DMS53 treated with DMSO at 0.1 percent for 48 hours (cell line): Measurements from ENCODE around the gene FXN.
"Not testable (repeated sequence)": the region's sequence is repeated elsewhere in the genome, so short reads cannot be mapped to it uniquely, and the experiment has no call there.

Source experiments
- DNase-seq: peaks from one replicate; lab custom pipeline; 2025; ENCODE audit not compliant: unreplicated experiment; lab: John Stamatoyannopoulos, UW

Gene FXN

DNA sequence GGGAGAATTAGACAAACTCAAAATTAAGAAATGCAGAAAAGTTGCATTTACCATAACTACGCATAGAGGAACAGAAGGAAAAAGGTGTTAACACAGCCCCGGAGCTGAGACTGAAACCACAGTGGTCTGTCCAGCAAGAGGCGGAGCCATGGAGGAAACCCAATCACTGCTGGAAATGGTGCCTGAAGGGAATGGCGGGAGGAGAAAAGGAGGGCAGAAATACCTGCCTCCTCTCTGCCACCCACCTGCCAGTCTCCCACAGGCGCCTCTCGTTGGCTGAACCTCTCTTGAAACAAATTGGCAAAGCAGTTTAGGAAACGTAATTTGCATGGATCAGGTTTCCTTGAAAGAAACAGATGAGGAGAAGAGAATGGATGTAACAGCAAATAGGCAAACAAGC is 11.9 kb upstream of the FXN start:
- DNase-seq = no peak

DNA sequence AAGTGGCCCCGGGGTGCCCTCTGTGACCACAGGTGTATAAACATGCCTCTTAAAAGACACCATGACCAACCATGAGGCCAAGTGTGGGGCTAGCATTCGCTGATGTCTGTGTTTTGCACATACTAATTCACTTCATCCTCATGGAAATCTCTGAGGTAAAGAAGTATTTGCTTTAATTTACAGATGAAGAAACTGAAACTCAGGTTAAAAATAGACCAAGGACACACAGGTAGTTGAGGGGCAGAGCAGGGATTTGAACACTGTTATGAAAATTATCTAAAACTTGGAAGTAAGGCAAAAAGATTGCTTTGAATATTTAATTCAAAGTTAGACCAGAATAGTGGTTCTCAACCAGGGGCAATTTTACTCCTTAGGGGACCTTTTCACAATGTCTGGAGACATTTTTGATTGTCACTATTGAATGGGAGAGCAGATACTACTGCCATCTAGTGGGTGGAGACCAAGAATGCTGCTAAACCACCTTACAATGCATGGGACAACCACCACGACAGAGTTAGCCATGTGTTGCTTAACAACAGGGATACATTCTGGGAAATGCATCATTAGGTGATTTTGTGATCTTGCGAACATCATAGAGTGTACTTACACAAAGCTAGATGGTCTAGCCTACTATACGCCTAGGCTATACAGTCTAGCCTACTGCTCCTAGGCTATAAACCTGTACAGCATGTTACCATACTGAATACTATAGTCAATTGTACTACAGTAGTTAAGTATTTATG is 8.0 kb upstream of the FXN start:
- peak; percentile 44 for DNase-seq

DNA sequence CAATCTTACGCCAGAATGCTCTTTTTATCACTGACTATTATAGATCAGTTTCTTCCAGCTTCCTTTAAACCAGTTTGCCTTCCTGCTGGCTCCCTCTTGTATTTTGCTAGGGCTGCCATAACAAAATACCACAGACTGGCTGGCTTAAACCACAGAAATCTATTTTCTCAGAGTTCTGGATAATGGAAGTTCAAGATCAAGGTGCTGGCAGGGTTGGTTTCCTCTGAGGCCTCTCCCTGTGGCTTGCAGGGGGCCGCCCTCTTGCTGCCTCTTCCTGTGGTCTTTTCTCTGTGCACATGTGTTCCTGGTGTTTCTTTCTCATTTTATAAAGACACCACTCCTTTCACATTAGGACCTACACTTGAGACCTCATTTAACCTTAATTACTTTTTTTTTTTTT is 6.8 kb upstream of the FXN start:
- no peak for DNase-seq

GRCh38 chr9:69029535-69029934 is 6.0 kb upstream of the FXN start:
- no peak for DNase-seq

DNA sequence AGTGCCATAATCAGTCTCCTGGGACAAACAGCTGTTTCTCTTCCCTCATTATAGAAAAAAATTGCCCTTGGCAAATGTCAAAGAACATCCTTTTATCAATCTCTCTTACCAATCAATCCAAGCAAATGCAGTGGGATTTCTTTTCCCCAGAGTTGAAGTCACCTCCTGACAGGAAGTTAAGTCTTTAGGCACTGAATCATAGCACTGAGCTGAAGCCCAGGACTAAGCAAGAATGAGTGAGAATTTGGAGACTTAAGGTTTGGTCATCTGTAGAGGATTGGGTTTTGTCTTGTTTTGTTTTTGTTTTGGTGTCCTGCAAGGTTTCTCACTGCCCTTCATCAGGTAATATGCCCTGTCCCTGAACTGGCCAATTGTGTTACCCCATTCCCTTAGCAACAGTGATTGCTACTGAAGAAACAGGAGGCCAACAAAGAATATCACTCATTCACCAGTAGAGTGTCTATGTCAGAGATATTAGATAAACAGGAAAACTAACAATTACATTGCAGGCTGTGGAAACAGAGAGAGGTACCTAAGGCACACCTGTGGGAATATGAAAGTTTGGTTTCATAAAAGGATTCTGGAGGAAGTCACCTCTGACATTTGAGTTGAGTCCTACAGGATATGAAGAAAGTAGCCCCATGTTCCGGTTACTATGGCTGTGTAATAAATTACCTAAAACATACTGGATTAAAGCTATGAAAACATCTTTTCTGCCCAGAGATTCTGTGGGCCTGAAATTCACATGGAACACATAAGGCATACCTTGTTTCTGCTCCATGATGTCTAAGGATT is 4.5 kb upstream of the FXN start:
- no peak for DNase-seq

GRCh38 chr9:69034071-69034470 is 1.5 kb upstream of the FXN start:
- peak; percentile 11 for DNase-seq

GRCh38 chr9:69036309-69036708 is 757 bp downstream of the FXN start:
- no peak for DNase-seq

- DNase-seq = no peak
These were observed 1.2 kb downstream of the FXN start for GRCh38 chr9:69036799-69037198.

DNA sequence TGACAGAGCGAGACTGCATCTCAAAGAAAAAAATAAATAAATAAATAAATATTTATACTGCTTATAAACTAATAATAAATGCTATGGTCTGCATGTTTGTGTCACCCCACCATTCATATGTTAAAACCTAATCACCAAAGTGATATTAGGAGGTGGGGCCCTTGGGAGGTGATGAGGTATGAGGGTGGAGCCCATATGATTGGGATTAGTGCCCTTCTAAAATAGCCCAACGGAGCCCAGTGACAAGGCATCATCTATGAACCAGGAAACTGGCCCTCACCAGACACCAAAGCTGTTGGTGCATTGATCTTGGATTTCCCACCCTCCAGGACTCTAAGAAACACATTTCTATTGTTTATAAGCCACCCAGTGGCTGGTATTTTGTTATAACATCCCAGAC is 5.1 kb downstream of the FXN start:
- no peak for DNase-seq

DNA sequence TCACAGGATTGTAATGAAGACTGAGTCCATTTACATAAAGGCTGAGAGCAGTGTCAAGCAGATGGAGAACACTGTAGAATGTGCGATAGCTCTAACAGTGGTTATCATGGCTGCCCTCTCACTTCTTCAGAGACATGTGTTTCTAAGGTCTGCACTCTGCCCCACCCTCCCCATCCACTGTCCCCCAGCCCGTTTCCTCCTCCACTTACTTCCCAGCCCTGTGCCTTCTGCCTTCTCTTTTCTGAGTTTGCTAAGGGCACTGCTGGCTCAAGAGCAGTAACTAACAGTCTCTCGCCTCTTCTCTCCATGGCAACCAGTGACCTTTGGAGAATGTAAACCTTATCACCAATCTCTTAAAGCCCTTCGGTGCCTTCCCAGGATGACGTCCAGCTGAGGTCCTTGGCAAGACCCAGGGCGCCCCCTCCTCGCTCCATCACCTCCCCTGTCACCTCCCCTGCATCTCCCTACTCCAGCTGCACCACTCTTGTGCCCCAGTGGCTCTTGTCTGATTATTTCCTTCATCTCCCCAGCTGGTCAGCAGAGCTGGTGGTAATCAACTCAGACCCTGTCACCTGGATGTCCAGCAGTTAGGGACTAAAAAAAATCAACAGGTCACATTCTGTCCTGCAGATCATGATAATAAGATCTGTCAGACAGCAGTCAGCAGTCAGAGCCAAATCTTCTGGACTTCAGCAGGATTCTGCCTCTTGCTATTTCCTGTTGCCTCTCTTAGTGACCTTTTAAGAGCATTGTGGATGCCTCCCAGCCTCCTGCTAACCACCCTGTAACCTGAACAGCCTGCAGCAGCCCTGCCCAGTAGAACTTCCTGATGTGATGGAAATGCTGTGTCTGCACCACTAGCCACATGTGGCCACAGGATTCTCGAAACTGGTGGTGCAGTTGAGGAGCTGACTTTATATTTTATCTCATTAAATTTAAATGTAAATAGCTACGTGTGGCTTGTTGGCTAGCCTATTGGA is 9.0 kb downstream of the FXN start:
- no peak for DNase-seq

DNA sequence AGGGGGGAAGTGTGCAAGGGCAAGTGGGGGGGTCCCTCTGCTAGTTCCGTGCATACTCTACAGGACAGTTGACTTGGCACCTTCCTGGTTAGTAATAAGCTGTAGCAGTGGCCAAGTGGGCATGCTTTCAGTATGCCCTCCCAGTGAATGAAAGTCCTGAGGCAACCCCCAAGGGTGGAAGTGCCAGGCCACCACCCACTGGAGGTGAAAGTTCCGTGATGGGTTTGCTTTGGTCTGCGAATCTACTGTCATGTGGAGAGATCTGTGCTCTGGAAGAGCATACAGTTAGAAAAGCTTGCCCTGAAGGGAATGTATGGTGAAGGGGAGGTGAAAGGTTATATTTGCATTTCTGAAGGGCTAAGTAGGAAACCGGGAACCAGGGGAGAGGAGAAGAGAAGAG is 10.3 kb downstream of the FXN start:
- no peak for DNase-seq

- no peak for DNase-seq
These were observed 11.2 kb downstream of the FXN start for GRCh38 chr9:69046723-69047122.

- no peak for DNase-seq
These were observed 11.8 kb downstream of the FXN start for GRCh38 chr9:69047371-69047770.

DNA sequence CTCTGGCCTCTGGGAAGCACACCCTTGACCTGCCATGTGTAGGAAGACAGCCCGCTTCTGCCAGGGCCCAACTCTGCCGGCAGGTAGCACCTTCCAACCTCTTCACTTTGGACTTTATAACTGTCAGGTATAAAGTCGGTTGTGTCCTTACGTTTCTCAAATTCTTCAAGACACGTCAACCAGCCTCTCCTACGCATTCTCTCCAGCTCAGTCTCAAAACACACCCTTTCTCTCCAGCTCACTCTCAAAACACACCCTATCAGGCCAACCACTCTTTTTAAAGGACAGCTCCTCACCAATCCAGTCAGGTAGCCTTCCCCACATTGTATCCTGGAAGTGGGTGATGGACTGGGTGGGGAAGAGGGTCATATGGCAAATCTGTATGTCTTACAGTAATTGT is 13.5 kb downstream of the FXN start:
- DNase-seq = no peak

- not testable (repeated sequence) for DNase-seq
These were observed 15.4 kb downstream of the FXN start for GRCh38 chr9:69050936-69051335.

- DNase-seq = no peak
These were observed 19.4 kb downstream of the FXN start for GRCh38 chr9:69054989-69055388.

DNA sequence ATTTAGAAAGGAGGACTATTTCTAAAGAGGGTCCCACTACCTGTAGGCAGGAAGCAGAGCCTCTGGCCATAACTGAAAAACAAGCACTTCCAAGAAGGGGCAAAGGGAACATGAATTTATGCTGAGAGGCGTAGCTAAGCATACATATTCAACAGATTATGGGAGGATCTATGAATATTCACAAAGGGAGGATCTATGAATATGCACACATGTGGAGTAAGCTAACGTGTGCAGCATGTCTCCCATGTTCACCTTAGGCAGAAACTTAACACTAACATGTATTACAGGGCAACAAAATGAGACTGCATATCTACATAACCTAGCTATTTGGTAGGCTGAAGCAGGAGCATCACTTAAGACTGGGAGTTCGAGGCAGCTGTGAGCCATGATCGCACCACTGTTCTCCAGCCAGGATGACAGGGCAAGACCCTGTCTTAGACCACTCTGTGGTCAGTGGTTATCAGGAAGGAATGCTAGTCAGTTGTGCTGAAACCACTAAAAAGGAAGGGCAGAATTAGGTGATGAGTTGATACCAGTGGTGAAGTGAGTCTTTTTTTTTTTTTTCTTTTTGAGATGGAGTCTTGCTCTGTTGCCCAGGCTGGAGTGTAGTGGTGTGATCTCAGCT is 20.8 kb downstream of the FXN start:
- no peak for DNase-seq

GRCh38 chr9:69058101-69058500 is 22.5 kb downstream of the FXN start:
- DNase-seq = no peak

GRCh38 chr9:69060766-69061165 is 25.2 kb downstream of the FXN start:
- no peak for DNase-seq

DNA sequence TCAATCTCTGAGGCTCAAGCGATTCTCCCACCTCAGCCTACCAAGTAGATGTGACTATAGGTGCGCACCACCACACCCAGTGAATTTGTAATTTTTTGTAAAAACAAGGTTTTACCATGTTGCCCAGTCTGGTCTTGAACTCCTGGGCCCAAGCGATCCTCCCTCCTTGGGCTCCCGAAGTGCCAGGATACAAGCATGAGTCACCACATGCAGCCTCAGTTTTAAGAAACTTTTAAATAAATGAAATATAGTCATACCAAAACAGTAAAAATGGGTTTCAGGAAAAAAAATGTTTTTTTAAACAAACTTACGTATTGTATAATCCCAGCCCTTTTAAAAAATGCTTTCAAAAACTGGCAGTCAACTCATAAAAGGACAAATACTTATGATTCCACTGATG is 26.6 kb downstream of the FXN start:
- DNase-seq = no peak

- no peak for DNase-seq
These were observed 28.3 kb downstream of the FXN start for GRCh38 chr9:69063839-69064238.
